ENCODE data around the gene EDEM2.
A peak's percentile ranks its signal among the peaks of the same experiment; 100 is the strongest.
"Not testable (repeated sequence)": the region's sequence is repeated elsewhere in the genome, so short reads cannot be mapped to it uniquely, and the experiment has no call there.

Gene EDEM2

GRCh38 chr20:35121186-35121585 lies 25.9 kb downstream of the EDEM2 start:
- DNase-seq = no peak

GRCh38 chr20:35120012-35120701 lies 27.0 kb downstream of the EDEM2 start:
- no peak for DNase-seq

GRCh38 chr20:35117629-35118028 lies 29.5 kb downstream of the EDEM2 start:
- DNase-seq = no peak

- no peak for DNase-seq
These were observed 29.9 kb downstream of the EDEM2 start for GRCh38 chr20:35117196-35117595.

- DNase-seq = no peak
These were observed 30.9 kb downstream of the EDEM2 start for GRCh38 chr20:35116258-35116657.

GRCh38 chr20:35115606-35116005 lies 31.5 kb downstream of the EDEM2 start:
- DNase-seq = no peak

GRCh38 chr20:35112276-35112675 lies 34.9 kb downstream of the EDEM2 start:
- DNase-seq = not testable (repeated sequence)

- peak; percentile 45 for DNase-seq
These were observed 35.8 kb downstream of the EDEM2 start for GRCh38 chr20:35111141-35111888.

GRCh38 chr20:35108921-35109320 lies 38.2 kb downstream of the EDEM2 start:
- no peak for DNase-seq

- no peak for DNase-seq
These were observed 40.2 kb downstream of the EDEM2 start for GRCh38 chr20:35106827-35107380.

GRCh38 chr20:35104685-35105295 lies 42.3 kb downstream of the EDEM2 start:
- DNase-seq = no peak

- DNase-seq = no peak
These were observed 45.5 kb downstream of the EDEM2 start for GRCh38 chr20:35101620-35102019.

- peak; percentile 65 for DNase-seq
These were observed 53.8 kb downstream of the EDEM2 start for GRCh38 chr20:35093267-35093884.

GRCh38 chr20:35092524-35093266 lies 54.4 kb downstream of the EDEM2 start, which contains the start of gene TRPC4AP:
TSS of gene TRPC4AP (minus strand) at chr20:35092807. CDS start at chr20:35092781, 26 bp downstream.
- DNase-seq = peak; percentile 80

- DNase-seq = peak; percentile 28
These were observed 55.2 kb downstream of the EDEM2 start for GRCh38 chr20:35091816-35092523.

- DNase-seq = no peak
These were observed 58.6 kb downstream of the EDEM2 start for GRCh38 chr20:35088231-35089145.

- no peak for DNase-seq
These were observed 59.3 kb downstream of the EDEM2 start for GRCh38 chr20:35087791-35088190.

- DNase-seq = no peak
These were observed 59.8 kb downstream of the EDEM2 start for GRCh38 chr20:35087355-35087754.

- no peak for DNase-seq
These were observed 61.5 kb downstream of the EDEM2 start for GRCh38 chr20:35085477-35086225.

GRCh38 chr20:35084998-35085397 lies 62.1 kb downstream of the EDEM2 start:
- no peak for DNase-seq
